SKM-1 (cell line): Measurements from ENCODE around the gene ARHGAP33.

Experiments used
- DNase-seq: peaks from one replicate; lab custom pipeline; 2025; ENCODE audit not compliant: unreplicated experiment; lab: John Stamatoyannopoulos, UW

ARHGAP33 gene

GRCh38 chr19:35740108-35740422 lies 35.3 kb upstream of the ARHGAP33 start:
- DNase-seq = no peak

- peak; percentile 98 for DNase-seq
These were observed 34.8 kb upstream of the ARHGAP33 start for GRCh38 chr19:35740423-35741202.

GRCh38 chr19:35741203-35741515 lies 34.2 kb upstream of the ARHGAP33 start:
- DNase-seq = no peak

- DNase-seq = peak; percentile 21
These were observed 33.1 kb upstream of the ARHGAP33 start, which contains the start of gene IGFLR1 for GRCh38 chr19:35742121-35742724. Gene IGFLR1, minus strand, starts transcription at chr19:35742452. Its CDS starts 1,272 bp downstream, at chr19:35741180.

- DNase-seq = no peak
These were observed 31.5 kb upstream of the ARHGAP33 start for GRCh38 chr19:35743640-35744429.

DNA sequence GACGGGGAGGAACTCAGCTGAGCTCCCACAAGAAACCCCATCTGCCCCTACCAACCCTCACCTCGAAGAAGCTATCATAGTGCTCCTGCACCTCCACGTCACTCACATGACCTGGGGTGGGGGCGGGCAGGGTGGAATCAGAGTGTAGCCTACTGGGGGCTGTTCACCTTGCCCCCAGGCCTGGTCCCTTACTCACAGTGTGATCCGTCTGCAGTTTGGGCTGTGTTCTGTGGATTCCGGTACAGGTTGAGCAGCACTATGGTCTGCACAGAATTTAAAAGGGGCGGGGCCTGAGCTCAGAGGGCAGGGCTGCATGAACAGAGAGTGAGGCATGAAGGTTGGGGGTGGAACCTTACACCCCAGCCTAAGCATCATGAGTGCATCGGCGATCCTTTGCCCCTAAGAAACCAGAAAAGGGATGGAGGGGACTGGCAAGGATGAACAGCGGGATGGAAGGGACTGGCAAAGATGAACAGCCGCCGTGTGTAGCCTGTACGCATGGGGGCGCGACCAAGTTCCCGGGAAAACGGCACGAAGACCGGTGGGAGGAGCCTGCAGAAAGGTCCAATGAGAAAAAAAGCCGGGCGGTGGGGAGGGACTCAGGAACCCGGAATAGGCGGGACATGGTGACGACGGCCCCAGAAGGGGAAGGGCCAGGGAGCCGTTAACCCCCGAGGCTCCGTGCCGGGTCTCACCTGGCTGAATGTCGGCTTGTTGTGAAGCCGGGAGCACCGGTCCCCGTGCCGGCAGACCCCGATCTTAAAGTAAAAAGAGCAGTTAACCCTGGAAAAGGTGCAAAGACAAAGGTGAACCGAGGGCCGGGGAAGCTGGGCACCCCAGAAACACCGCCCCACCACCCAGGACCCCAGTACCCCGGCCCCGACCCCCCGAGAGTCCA lies 30.7 kb upstream of the ARHGAP33 start:
- peak; percentile 89 for DNase-seq

- DNase-seq = peak; percentile 96
These were observed 29.9 kb upstream of the ARHGAP33 start, which contains the start of the genes PSENEN and U2AF1L4 for GRCh38 chr19:35745328-35746086. Gene PSENEN, plus strand, starts transcription at chr19:35745651. Its CDS starts 280 bp downstream, at chr19:35745931. Gene U2AF1L4, minus strand, starts transcription at chr19:35745418. Its CDS starts 27 bp downstream, at chr19:35745391.

DNA sequence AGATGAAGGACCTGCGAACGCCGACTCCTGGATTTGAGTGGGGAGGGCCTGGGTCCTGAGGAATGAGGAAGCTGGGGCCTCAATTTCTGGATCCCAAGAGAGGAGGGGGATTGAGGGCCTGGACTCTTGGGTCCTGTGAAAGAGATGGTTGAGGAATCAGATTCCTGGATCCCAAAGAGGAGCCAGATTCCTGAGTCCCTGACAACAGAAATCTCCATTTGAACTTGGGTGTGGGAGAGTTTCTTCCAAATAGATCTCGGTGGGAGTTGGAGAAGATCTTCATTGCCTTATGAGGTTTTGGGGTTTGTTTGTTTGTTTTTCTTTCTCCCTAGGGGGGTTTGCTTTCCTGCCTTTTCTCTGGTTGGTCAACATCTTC lies 29.3 kb upstream of the ARHGAP33 start:
- no peak for DNase-seq

DNA sequence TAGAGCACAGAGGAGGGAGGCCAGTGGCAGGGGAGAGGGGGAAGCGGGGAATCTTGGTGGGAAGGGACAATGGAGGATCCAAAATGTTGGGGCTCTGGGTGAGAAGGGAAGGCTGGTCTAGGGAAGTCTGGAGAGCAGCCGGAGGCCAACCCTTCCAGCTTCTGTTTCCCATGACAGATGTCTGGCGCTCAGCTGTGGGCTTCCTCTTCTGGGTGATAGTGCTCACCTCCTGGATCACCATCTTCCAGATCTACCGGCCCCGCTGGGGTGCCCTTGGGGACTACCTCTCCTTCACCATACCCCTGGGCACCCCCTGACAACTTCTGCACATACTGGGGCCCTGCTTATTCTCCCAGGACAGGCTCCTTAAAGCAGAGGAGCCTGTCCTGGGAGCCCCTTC lies 28.8 kb upstream of the ARHGAP33 start:
- no peak for DNase-seq

DNA sequence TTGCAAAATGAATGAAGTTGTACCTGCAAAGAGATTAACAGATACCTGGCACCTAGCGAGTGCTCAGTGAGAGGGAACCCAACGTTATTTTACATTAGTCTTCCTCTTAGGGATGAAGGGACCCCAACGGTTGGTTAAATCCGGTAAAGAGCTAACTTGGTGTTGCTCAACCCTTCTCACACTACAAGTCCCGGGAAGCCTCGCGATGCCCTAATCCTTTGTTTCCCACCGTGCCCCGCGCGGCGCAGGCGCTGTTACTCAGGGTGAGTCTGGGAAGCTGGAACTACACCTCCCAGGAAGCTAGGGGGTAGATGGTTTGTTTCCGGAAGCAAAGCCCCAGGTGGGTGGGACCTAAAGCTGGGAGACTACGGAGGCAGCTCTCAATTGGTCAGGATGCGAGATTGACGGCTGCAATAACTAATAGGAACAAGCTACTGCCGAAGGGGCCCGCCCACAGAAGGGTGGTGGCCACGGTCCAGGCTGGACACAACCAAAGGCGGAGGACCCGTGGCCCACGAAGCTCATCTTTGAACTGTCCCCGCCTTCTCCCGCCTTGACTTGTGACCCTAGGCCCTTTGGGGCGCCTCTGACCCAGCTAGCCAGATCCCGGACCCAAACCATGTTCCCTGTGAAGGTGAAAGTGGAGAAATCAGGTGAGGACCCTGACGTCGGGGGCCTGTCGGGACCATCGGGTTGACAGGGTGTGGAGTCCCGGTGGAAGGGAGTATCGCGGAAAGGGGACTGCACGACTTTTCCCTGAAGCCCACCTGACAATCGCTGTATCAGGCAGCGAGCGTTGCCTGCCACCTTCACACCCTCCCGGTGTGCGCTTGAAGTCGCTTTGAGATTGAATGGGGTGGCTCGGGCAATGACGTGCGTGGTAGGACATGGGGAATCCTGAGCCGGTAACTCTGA lies 27.0 kb upstream of the ARHGAP33 start, which contains the start of gene LIN37:
Gene LIN37 (plus strand): TSS at position 471 of the 915 bp plus-strand sequence. CDS start 149 bp downstream, at position 620.
- peak; percentile 97 for DNase-seq

DNA sequence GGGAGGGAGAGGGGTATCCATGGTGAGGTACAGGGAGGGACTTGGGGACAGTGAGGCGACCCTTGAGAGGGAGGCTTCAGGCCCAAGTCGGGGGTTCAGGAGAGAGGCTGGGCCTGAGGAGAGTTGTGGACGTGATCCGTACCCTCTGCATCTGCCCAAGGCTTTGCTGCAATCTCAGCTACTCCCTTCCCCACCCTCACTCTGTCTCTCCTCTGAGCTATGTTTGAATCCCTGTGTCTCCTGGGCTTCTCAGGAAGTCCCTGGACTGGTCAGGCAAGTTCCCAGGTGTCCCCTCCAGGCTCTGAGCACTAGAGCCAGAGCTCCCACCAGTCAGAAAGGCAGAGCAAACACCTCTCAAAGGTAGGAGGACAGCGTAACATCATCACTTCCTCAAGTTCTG lies 25.2 kb upstream of the ARHGAP33 start:
- no peak for DNase-seq

DNA sequence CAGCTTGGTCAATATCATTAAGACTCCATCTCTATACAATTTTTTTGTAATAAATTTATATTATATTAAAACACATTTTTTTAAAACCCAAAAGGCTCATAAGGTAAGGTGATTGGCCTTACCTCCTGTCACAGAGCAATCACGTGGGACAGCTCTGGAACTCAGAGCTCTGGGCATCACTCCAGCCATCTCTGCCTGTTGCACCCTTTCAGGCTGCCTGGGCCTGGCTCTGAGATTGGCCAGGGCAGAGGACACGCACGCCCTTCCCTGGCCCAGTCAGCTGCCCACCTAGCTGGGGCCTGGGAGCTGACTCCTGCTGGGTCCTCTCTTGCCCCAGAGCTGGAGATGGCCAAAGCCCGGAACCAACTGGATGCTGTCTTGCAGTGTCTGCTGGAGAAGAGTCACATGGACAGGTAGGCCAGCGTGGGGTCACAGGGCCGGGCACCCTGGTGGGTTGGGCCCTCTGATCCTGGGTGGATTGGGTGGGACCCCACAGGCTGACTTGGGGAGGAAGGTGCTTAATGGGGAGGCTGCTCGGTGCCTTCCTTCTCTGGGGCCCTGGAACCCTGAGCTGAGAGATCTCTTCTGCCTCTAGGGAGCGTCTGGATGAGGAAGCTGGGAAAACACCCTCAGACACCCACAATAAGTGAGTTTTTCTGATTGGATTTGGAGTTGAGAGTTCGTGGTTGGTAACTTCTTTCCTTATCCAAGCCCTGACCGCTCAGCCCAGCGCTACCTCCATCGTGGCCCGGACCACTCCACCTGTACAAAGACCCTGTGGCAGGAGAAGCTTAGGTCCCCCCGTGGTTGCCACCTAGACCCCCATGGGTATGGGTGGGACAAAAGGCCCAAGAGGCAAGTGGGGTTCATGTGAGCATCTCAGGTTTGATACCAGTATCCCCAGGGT lies 23.3 kb upstream of the ARHGAP33 start:
- no peak for DNase-seq

DNA sequence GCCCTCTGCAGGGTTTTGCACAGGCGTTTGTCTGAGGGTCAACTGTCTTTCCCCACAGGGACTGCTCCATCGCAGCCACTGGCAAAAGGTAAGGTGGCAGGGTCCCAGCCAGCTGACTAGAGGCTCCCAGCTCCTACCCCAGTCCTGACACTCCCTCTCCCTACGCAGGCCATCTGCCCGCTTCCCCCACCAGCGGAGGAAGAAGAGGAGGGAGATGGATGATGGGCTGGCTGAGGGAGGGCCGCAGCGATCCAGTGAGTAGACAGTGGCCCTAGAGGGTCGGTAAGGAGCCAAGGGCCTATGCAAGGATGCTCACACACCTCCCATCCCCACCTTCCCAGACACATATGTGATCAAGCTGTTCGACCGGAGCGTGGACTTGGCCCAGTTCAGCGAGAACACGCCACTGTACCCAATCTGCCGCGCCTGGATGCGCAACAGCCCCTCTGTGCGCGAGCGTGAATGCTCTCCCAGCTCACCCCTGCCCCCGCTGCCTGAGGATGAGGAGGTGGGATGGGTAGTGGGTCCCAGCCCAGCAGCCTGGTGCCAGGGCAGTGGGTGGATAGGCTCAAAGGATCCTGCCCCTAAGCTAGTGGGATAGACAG lies 22.5 kb upstream of the ARHGAP33 start:
- DNase-seq = no peak

GRCh38 chr19:35753634-35754369 lies 21.6 kb upstream of the ARHGAP33 start:
- no peak for DNase-seq

DNA sequence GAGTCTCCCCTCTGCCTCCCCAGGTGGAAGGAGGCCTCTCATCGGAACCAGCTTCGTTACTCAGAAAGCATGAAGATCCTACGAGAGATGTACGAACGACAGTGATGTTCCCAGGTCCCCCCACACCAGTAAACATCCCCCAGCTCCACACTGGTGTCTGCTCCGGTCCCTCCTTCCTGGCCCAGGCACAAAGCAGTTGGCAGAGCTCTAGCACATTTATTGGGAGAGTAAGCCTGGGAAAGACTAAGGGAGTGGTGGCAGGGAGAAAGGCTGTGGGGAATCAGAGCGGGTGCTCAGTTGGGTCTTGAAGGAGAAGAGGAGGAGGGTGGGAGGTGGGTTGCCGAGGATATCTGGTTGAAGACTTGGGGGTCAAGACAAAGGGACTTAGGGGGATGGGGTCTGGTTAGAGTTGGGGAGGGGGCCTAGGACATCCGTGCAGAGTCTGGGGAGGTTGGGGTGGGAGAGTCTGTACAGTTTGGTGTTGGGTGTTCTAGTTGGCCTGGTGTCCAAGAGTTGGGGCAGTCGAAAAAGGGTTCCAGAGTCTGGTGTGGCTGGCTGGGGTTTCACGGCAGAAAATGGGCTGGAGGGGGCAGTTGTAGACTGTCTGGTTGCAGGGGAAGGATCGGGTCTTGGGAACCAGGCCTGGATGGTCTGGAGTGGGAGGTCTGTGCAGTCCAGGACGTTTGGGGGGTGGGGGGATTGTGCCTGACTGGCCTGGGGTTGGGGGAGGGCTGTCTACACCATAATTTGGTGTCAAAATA lies 20.8 kb upstream of the ARHGAP33 start:
- DNase-seq = no peak

DNA sequence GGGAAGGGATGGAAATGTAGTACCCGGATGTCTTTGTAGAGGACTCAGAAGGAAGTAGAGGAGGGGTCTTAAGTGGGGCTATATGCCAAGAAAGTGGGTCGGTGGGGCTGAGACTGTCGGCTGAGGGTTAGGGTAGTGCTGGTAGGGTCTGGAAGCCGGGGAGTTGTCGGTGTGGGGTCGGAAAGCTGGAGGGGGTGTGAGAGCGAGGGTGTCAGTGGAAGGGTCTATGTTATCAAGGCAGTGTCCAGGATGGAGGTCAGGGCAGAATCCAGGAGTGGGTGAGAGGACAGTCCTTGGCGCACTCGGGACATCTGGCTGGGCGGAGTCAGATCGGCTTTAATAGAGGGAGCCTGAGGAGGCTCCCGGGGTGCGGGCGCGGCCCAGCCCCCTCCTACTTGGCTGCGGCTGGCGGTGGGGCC lies 20.2 kb upstream of the ARHGAP33 start:
- DNase-seq = no peak
